Measurements from ENCODE around the gene PPHLN1.

DNA sequence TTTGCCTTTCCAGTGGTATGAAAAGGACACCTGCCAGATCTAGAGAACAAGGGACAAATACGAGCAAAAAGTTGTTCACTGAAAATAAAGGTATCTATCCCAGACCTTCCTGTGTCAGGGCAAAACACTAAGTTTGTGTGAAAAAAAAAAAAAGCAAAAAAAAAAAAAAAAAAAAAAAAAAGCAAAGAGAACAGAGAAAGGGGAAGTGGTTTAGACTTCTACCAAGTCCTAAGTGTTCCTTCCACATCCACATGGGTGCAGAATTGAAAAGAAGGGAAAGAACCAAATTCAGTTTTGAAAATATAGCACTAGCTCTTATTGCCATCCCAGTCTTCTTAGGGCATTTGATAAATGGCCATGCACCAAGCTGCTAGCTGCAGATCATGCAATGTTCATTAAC lies 41.8 kb upstream of the PPHLN1 start:
- TF ChIP-seq, protein P1, sequence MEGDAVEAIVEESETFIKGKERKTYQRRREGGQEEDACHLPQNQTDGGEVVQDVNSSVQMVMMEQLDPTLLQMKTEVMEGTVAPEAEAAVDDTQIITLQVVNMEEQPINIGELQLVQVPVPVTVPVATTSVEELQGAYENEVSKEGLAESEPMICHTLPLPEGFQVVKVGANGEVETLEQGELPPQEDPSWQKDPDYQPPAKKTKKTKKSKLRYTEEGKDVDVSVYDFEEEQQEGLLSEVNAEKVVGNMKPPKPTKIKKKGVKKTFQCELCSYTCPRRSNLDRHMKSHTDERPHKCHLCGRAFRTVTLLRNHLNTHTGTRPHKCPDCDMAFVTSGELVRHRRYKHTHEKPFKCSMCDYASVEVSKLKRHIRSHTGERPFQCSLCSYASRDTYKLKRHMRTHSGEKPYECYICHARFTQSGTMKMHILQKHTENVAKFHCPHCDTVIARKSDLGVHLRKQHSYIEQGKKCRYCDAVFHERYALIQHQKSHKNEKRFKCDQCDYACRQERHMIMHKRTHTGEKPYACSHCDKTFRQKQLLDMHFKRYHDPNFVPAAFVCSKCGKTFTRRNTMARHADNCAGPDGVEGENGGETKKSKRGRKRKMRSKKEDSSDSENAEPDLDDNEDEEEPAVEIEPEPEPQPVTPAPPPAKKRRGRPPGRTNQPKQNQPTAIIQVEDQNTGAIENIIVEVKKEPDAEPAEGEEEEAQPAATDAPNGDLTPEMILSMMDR (IDR thresholded peaks at IDR 0.05 in 4 of 5, conservative IDR thresholded peaks at IDR 0.05 in 1 of 5): no peak
- TF ChIP-seq POLR2A (IDR thresholded peaks at IDR 0.05): no peak

Measured in gastrocnemius medialis (tissue), 4 donors.